Measurements from ENCODE around the gene TSHZ1.

Gene TSHZ1

GRCh38 chr18:75192899-75193298, 17.7 kb upstream of the TSHZ1 start:
- H3K4me3 ChIP-seq = no peak overlapping the region
- no peaks in the 10 kb centered on the region for H3K36me3 ChIP-seq (replicated peaks)
- H3K9me3 ChIP-seq = no peaks in the 10 kb centered on the region
- DNase-seq (ENCODE audit: low spot score in 2 of 2) = no peak
- no peaks in the 10 kb centered on the region for H3K4me1 ChIP-seq
- in situ Hi-C loops (cut with MboI; ENCODE audit: low sequenced_read_pairs) = loop anchor here (25.0 kb wide), 1 partner anchor 294 kb away; no protein-coding TSS in a partner anchor
- no peaks in the 10 kb centered on the region for H3K27me3 ChIP-seq (ENCODE audit: low read depth)

- Histone ChIP-seq H3K4me1 (no peaks in the 10 kb centered on the region), H3K4me3 (no peak overlapping the region), H3K36me3 (replicated peaks) (no peaks in the 10 kb centered on the region), H3K9me3 (no peaks in the 10 kb centered on the region), H3K27me3 (ENCODE audit: low read depth) (no peaks in the 10 kb centered on the region)
- in situ Hi-C loops (cut with MboI; ENCODE audit: low sequenced_read_pairs) = loop anchor here (25.0 kb wide), 1 partner anchor 289 kb away; no protein-coding TSS in a partner anchor
- no peak for DNase-seq (ENCODE audit: low spot score in 2 of 2)
Measured at GRCh38 chr18:75198036-75198435, 12.6 kb upstream of the TSHZ1 start.

GRCh38 chr18:75199327-75199726, 11.3 kb upstream of the TSHZ1 start:
- H3K4me1 ChIP-seq = no peaks in the 10 kb centered on the region
- in situ Hi-C loops (cut with MboI; ENCODE audit: low sequenced_read_pairs) = loop anchor here (25.0 kb wide), 1 partner anchor 288 kb away; no protein-coding TSS in a partner anchor
- no peak overlapping the region for H3K4me3 ChIP-seq

GRCh38 chr18:75200071-75200470, 10.5 kb upstream of the TSHZ1 start:
- no peaks in the 10 kb centered on the region for H3K36me3 ChIP-seq (replicated peaks)
- H3K27me3 ChIP-seq (ENCODE audit: low read depth) = no peaks in the 10 kb centered on the region
- no peak for DNase-seq (ENCODE audit: low spot score in 2 of 2)
- no peaks in the 10 kb centered on the region for H3K9me3 ChIP-seq
- in situ Hi-C loops (cut with MboI; ENCODE audit: low sequenced_read_pairs) = no loop called here
- no peaks in the 10 kb centered on the region; the same call in 1 of the 2 replicates for H3K4me1 ChIP-seq
- no peak overlapping the region for H3K4me3 ChIP-seq

More at GRCh38 chr18:75199327-75199726, 11.3 kb upstream of the TSHZ1 start:
- DNase-seq (ENCODE audit: low spot score in 2 of 2) = no peak
- Histone ChIP-seq H3K36me3 (replicated peaks) (no peaks in the 10 kb centered on the region), H3K9me3 (no peaks in the 10 kb centered on the region), H3K27me3 (ENCODE audit: low read depth) (no peaks in the 10 kb centered on the region)

- H3K9me3 ChIP-seq = no peaks in the 10 kb centered on the region; the same call in 1 of the 2 replicates
- no peaks in the 10 kb centered on the region for H3K36me3 ChIP-seq (replicated peaks)
- H3K27me3 ChIP-seq (ENCODE audit: low read depth) = no peaks in the 10 kb centered on the region
- in situ Hi-C loops (cut with MboI; ENCODE audit: low sequenced_read_pairs) = no loop called here
- H3K4me1 ChIP-seq = peaks cover 1% of the 10 kb centered on the region
- H3K4me3 ChIP-seq = no peak overlapping the region
- no peak for DNase-seq (ENCODE audit: low spot score in 2 of 2)
Measured at GRCh38 chr18:75200605-75201280, 9.9 kb upstream of the TSHZ1 start.

DNA sequence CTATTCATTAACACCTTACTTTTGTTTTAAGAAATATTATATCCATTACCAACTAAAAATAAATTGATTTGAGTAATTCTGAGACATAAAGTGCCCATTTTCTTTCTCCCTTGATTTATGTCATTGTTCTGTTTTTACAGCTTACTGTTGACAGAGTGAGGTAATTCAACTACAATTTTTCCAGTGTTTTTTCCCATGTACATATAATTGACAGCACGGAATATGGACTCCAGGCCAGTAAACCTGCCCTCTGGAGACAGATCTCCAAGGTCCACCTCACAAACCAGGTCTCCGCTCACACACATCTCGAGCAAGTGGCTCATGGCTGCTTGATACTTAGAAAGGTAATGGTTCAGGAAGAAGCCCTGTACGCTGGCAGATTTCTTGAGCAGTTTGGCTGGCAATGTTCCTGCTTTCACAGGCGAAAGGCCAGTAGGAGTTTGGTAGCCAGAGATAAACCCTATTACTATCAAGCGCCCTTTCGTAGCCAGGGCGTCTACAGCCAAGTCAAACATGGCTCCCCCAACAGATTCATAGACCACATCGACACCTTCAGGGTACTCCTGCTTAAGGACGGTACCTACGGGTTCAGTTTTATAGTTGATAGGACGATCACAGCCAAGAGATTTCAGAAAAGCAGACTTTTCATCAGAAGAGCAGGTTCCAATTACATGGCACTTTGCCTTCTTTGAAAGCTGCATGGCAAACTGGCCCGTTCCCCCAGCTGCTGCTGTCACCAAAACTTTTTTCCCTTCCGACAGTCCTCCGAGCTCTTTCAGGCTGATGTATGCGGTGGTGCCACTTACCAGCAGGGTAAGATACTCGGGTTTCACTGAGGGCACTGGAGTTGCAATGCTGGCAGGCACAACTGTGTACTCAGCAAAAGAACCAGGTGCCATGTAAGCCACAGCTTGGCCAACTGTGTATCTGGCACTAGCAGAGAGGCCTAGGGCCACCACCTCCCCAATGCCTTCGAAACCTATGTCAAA, 9.0 kb upstream of the TSHZ1 start:
- no peaks in the 10 kb centered on the region for H3K36me3 ChIP-seq (replicated peaks)
- peaks cover 10% of the 10 kb centered on the region for H3K4me1 ChIP-seq
- in situ Hi-C loops (cut with MboI; ENCODE audit: low sequenced_read_pairs) = no loop called here
- no peaks in the 10 kb centered on the region; the same call in 1 of the 2 replicates for H3K9me3 ChIP-seq
- DNase-seq (ENCODE audit: low spot score in 2 of 2) = no peak
- no peak overlapping the region for H3K4me3 ChIP-seq
- no peaks in the 10 kb centered on the region for H3K27me3 ChIP-seq (ENCODE audit: low read depth)

- Histone ChIP-seq H3K4me1 (peaks cover 15% of the 10 kb centered on the region), H3K27me3 (ENCODE audit: low read depth) (no peaks in the 10 kb centered on the region), H3K36me3 (replicated peaks) (no peaks in the 10 kb centered on the region), H3K9me3 (no peaks in the 10 kb centered on the region; the same call in 1 of the 2 replicates), H3K4me3 (no peak overlapping the region)
- in situ Hi-C loops (cut with MboI; ENCODE audit: low sequenced_read_pairs) = no loop called here
- no peak for DNase-seq (ENCODE audit: low spot score in 2 of 2)
Measured at GRCh38 chr18:75202696-75203365, 7.8 kb upstream of the TSHZ1 start.

GRCh38 chr18:75203416-75204268, 7.0 kb upstream of the TSHZ1 start:
- in situ Hi-C loops (cut with MboI; ENCODE audit: low sequenced_read_pairs) = no loop called here
- no peaks in the 10 kb centered on the region for H3K36me3 ChIP-seq (replicated peaks)
- no peaks in the 10 kb centered on the region; the same call in 1 of the 2 replicates for H3K9me3 ChIP-seq
- no peak overlapping the region for H3K4me3 ChIP-seq
- DNase-seq (ENCODE audit: low spot score in 2 of 2) = no peak
- no peaks in the 10 kb centered on the region for H3K27me3 ChIP-seq (ENCODE audit: low read depth)
- H3K4me1 ChIP-seq = peaks cover 15% of the 10 kb centered on the region

- H3K4me1 ChIP-seq = peaks cover 15% of the 10 kb centered on the region
- H3K4me3 ChIP-seq = no peak overlapping the region
- DNase-seq (ENCODE audit: low spot score in 2 of 2) = no peak
- no peaks in the 10 kb centered on the region for H3K27me3 ChIP-seq (ENCODE audit: low read depth)
- no peaks in the 10 kb centered on the region; the same call in 1 of the 2 replicates for H3K9me3 ChIP-seq
- no peaks in the 10 kb centered on the region for H3K36me3 ChIP-seq (replicated peaks)
- in situ Hi-C loops (cut with MboI; ENCODE audit: low sequenced_read_pairs) = no loop called here
Measured at GRCh38 chr18:75204269-75204731, 6.3 kb upstream of the TSHZ1 start.

- Histone ChIP-seq H3K9me3 (no peaks in the 10 kb centered on the region; the same call in 1 of the 2 replicates), H3K4me1 (peaks cover 16% of the 10 kb centered on the region), H3K36me3 (replicated peaks) (no peaks in the 10 kb centered on the region), H3K27me3 (ENCODE audit: low read depth) (no peaks in the 10 kb centered on the region), H3K4me3 (no peak overlapping the region)
- no peak for DNase-seq (ENCODE audit: low spot score in 2 of 2)
- in situ Hi-C loops (cut with MboI; ENCODE audit: low sequenced_read_pairs) = no loop called here
Measured at GRCh38 chr18:75204732-75205513, 5.7 kb upstream of the TSHZ1 start.

DNA sequence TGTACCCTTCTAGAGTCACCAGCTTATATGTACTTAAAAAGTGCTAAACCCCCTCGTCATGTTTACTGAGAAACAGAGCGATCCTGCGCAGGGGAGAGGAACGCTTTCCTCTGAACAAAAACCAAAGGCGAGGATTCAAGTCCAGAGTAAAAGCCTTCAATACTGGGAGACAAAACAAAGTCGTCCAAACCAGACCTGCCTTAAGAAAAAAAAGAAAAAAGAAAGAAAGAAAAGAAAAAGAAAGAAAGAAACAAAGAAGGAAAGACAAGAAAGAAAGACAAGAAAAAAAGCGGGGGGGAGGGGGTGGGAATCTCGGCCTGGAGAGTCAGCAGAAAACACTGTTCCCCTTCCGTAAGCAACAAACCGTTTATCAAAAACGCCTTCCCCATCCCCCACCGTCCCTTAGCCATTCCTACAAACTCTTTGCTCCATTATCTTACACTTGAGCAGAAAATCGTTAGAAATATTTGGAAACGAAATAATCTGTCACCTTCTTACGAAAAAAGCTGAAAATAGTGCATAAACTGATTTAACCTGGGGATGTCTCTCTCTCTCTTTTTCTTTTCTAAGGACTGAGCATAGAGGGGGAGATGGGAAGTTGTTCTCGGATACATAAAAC, 5.0 kb upstream of the TSHZ1 start:
- H3K27me3 ChIP-seq (ENCODE audit: low read depth) = no peaks in the 10 kb centered on the region
- peak overlapping the region; percentile 57 for H3K4me3 ChIP-seq

More for the DNA sequence above, 5.0 kb upstream of the TSHZ1 start:
- in situ Hi-C loops (cut with MboI; ENCODE audit: low sequenced_read_pairs) = no loop called here
- H3K4me1 ChIP-seq = peaks cover 21% of the 10 kb centered on the region
- DNase-seq (ENCODE audit: low spot score in 2 of 2) = peak; percentile 30 to 43
- H3K9me3 ChIP-seq = no peaks in the 10 kb centered on the region; the same call in 1 of the 2 replicates
- no peaks in the 10 kb centered on the region for H3K36me3 ChIP-seq (replicated peaks)

Data from HAP-1 (cell line).